ENCODE data around the gene ATP2B1.

GRCh38 chr12:89673603-89674002, 35.0 kb downstream of the ATP2B1 start:
- TF ChIP-seq CTCF (IDR thresholded peaks at IDR 0.05) (no peak), ZFX (IDR thresholded peaks at IDR 0.05; ENCODE audit: borderline replicate concordance) (no peak)
